HepG2 (cell line): Measurements from ENCODE around the gene SLC17A8. TPM values are rescaled to one million over a fixed set of nuclear protein-coding genes. Genes with fewer than 3 reads are reported as not detected.

Experiments used
- HNF4A ChIP-seq: sonication (generic); formaldehyde crosslinking; IDR thresholded peaks from 2 replicates; pipeline ENCODE4 v1.4.0; 2020; ENCODE audit warnings: missing genetic modification reagents
- MEF2D ChIP-seq: sonication (generic); formaldehyde crosslinking; IDR thresholded peaks from 2 replicates; pipeline ENCODE4 v1.5.1; 2020; ENCODE audit warnings: mild to moderate bottlenecking, missing genetic modification reagents
- PTBP1 ChIP-seq: fragments of 200-400 bp; formaldehyde crosslinking; IDR thresholded peaks from 2 replicates; pipeline ENCODE4 v1.6.1; 2018; ENCODE audit warnings: low read length, low read depth; ENCODE audit not compliant: poor library complexity, severe bottlenecking
- SUZ12 ChIP-seq: fragments of 150-350 bp; IDR thresholded peaks from 2 replicates; pipeline ENCODE4 v1.6.1; 2014; ENCODE audit warnings: low read depth, low read length
- TAF1 ChIP-seq: sonication (generic); formaldehyde crosslinking; IDR thresholded peaks from 2 replicates; pipeline ENCODE4 v1.4.0; 2020; ENCODE audit warnings: missing genetic modification reagents
- TBX3 ChIP-seq: fragments of 450-650 bp; IDR thresholded peaks from 2 replicates; pipeline ENCODE4 v1.6.1; 2017; ENCODE audit warnings: antibody characterized with exemption, mild to moderate bottlenecking, inconsistent platforms, borderline replicate concordance
- U2AF2 ChIP-seq: fragments of 200-400 bp; formaldehyde crosslinking; IDR thresholded peaks from 2 replicates; pipeline ENCODE4 v1.6.1; 2017; ENCODE audit warnings: low read depth, mild to moderate bottlenecking, low read length
- ZNF12 ChIP-seq: sonication (generic); formaldehyde crosslinking; IDR thresholded peaks from 2 replicates; pipeline ENCODE4 v1.5.0; 2020; ENCODE audit warnings: missing genetic modification reagents
- ZNF234 ChIP-seq: sonication (generic); formaldehyde crosslinking; conservative IDR thresholded peaks from 2 replicates; pipeline ENCODE4 v1.5.1; 2020; ENCODE audit warnings: mild to moderate bottlenecking, missing genetic modification reagents
- ZNF44 ChIP-seq: sonication (generic); formaldehyde crosslinking; IDR thresholded peaks from 2 replicates; pipeline ENCODE4 v1.5.1; 2020; ENCODE audit warnings: mild to moderate bottlenecking, missing genetic modification reagents
- ZNF567 ChIP-seq: sonication (generic); formaldehyde crosslinking; IDR thresholded peaks from 2 replicates; pipeline ENCODE4 v1.8.1; 2023; ENCODE audit warnings: mild to moderate bottlenecking, missing genetic modification reagents, borderline replicate concordance
- ZNF7 ChIP-seq: IDR thresholded peaks from 2 replicates; pipeline ENCODE4 v1.6.1; 2016; ENCODE audit warnings: missing biosample characterization, missing genetic modification reagents
- ZNF878 ChIP-seq: sonication (generic); formaldehyde crosslinking; IDR thresholded peaks from 2 replicates; pipeline ENCODE4 v1.8.1; 2023; ENCODE audit warnings: mild to moderate bottlenecking, missing genetic modification reagents, moderate library complexity
- polyA plus RNA-seq, 8 experiments: library from polyadenylated mRNA; depleted of rRNA in 3 of 8; stranded (reverse) in 7 of 8; unstranded in 1 of 8; fragments of >200 nt; fragmentation: Illumina TruSeq in 4 of 8; extraction: Trizol in 4 of 8; gene quantifications; 2 replicates each; pipeline versions ENCODE4 v1.2.1 to v1.2.3, GENCODE V29; 2011 to 2016; ENCODE audit warnings: low read depth in 4 of 8, missing spikeins in 1 of 8, mixed read lengths in 1 of 8; ENCODE audit not compliant: insufficient read depth in 1 of 8
- total RNA-seq, 5 experiments: library from RNA; depleted of rRNA; stranded (reverse); fragments of >200 nt; fragmentation: Illumina TruSeq; extraction: Trizol; gene quantifications; 2 replicates each; pipeline ENCODE4 v1.2.3, GENCODE V29; 2016; ENCODE audit warnings: low read depth in 1 of 5
- TF ChIP-seq, protein P1 (sequence below): sonication (generic); formaldehyde crosslinking; IDR thresholded peaks from 2 replicates; pipeline ENCODE4 v1.5.0; 2020; ENCODE audit warnings: missing genetic modification reagents
- TF ChIP-seq, protein P2 (sequence below): sonication (generic); formaldehyde crosslinking; IDR thresholded peaks from 2 replicates; pipeline ENCODE4 v1.4.0; 2020; ENCODE audit warnings: missing genetic modification reagents
- TF ChIP-seq, protein P3 (sequence below), 2 experiments: fragments of 450-650 bp in 1 of 2; sonication (generic) in 1 of 2; formaldehyde crosslinking; IDR thresholded peaks; 2 replicates each; pipeline versions ENCODE4 v1.5.0 to v1.8.0; 2020 to 2022; ENCODE audit warnings: mild to moderate bottlenecking in 1 of 2, missing genetic modification reagents in 1 of 2
- TF ChIP-seq, protein P4 (sequence below): fragments of 450-650 bp; IDR thresholded peaks from 2 replicates; pipeline ENCODE4 v1.6.1; 2017
- TF ChIP-seq, protein P5 (sequence below): sonication (generic); formaldehyde crosslinking; IDR thresholded peaks from 2 replicates; pipeline ENCODE4 v1.5.1; 2020; ENCODE audit warnings: mild to moderate bottlenecking, missing genetic modification reagents
- TF ChIP-seq, protein P6 (sequence below): sonication (generic); formaldehyde crosslinking; IDR thresholded peaks from 2 replicates; pipeline ENCODE4 v1.4.0; 2020; ENCODE audit warnings: missing genetic modification reagents, borderline replicate concordance

Gene SLC17A8
- total and polyA plus RNA-seq, 2 of the 13 experiments (the other 11 are each of a cell fraction or from before 2014, with no cell fraction given) = 0.07 to 0.15 TPM

DNA sequence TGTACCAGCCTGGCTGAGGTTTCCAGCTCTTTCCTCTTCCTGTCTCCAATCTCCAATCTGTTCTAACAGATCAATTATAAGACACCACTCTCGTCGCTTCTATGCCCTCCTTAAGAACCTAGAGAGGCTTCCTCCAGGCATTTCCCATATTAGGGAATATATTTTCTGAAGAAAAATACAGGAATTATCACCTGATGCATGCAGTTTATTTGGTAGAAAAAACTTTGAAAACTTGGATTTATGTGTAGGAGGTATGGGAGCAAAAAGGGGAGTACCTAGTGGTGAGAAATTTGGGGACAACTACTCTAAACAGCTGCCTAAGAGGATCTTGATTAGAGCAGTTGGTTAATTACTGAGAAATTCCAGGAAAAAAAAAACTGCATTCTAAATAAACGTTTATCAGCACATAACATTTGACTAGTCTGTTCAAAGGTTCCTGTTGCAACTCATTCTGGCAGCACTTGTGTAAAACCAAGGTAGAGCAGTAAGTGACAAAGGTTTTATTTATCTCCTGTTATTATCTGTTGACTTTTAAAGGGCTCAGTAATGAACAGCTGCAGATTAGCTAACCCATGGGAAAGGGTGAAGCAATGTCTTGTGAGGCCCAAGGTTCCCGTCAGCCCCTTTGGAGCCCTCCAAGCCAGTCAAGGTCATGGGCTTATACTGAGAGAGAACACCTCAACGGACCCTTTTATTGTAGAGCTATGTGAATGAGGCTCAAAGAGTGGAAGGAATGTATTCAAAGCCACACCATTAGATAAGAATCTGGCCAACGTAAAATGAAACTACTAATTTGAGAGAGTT is 80.4 kb downstream of the SLC17A8 start (continued):
- TF ChIP-seq, protein P1, sequence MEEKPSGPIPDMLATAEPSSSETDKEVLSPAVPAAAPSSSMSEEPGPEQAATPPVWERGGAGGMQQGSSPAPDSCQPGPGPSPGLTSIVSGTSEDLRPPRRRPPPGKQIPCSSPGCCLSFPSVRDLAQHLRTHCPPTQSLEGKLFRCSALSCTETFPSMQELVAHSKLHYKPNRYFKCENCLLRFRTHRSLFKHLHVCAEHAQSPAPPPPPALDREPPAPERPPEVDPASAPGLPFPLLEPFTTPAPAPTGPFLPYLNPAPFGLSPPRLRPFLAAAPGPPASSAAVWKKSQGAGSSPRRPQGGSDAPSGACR = no peak; the same call in 1 of the 2 replicates
- TF ChIP-seq ZNF12 (CRISPR knock-in tag) (no peak), ZNF567 (no peak), SUZ12 (no peak), ZNF234 (CRISPR knock-in tag) (no peak; the same call in 1 of the 2 replicates), HNF4A (CRISPR knock-in tag) (peak; percentile 97), ZNF7 (CRISPR knock-in tag) (no peak), ZNF44 (no peak), U2AF2 (no peak), TBX3 (peak; percentile 90), TAF1 (no peak), PTBP1 (no peak), ZNF878 (CRISPR knock-in tag) (peak; percentile 72; the same call in 1 of the 2 replicates), MEF2D (CRISPR knock-in tag) (peak; percentile 67)
- TF ChIP-seq, protein P2, sequence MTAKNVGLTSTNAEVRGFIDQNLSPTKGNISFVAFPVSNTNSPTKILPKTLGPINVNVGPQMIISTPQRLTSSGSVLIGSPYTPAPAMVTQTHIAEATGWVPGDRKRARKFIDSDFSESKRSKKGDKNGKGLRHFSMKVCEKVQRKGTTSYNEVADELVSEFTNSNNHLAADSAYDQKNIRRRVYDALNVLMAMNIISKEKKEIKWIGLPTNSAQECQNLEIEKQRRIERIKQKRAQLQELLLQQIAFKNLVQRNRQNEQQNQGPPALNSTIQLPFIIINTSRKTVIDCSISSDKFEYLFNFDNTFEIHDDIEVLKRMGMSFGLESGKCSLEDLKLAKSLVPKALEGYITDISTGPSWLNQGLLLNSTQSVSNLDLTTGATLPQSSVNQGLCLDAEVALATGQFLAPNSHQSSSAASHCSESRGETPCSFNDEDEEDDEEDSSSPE = no peak
- TF ChIP-seq, protein P3, sequence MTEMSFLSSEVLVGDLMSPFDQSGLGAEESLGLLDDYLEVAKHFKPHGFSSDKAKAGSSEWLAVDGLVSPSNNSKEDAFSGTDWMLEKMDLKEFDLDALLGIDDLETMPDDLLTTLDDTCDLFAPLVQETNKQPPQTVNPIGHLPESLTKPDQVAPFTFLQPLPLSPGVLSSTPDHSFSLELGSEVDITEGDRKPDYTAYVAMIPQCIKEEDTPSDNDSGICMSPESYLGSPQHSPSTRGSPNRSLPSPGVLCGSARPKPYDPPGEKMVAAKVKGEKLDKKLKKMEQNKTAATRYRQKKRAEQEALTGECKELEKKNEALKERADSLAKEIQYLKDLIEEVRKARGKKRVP (CRISPR knock-in tag; IDR thresholded peaks at IDR 0.05) = peak in 1 of 2 experiments; percentile 92; a peak in 2 of 4 replicates
- TF ChIP-seq, protein P4, sequence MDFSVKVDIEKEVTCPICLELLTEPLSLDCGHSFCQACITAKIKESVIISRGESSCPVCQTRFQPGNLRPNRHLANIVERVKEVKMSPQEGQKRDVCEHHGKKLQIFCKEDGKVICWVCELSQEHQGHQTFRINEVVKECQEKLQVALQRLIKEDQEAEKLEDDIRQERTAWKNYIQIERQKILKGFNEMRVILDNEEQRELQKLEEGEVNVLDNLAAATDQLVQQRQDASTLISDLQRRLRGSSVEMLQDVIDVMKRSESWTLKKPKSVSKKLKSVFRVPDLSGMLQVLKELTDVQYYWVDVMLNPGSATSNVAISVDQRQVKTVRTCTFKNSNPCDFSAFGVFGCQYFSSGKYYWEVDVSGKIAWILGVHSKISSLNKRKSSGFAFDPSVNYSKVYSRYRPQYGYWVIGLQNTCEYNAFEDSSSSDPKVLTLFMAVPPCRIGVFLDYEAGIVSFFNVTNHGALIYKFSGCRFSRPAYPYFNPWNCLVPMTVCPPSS = no peak
- TF ChIP-seq, protein P5, sequence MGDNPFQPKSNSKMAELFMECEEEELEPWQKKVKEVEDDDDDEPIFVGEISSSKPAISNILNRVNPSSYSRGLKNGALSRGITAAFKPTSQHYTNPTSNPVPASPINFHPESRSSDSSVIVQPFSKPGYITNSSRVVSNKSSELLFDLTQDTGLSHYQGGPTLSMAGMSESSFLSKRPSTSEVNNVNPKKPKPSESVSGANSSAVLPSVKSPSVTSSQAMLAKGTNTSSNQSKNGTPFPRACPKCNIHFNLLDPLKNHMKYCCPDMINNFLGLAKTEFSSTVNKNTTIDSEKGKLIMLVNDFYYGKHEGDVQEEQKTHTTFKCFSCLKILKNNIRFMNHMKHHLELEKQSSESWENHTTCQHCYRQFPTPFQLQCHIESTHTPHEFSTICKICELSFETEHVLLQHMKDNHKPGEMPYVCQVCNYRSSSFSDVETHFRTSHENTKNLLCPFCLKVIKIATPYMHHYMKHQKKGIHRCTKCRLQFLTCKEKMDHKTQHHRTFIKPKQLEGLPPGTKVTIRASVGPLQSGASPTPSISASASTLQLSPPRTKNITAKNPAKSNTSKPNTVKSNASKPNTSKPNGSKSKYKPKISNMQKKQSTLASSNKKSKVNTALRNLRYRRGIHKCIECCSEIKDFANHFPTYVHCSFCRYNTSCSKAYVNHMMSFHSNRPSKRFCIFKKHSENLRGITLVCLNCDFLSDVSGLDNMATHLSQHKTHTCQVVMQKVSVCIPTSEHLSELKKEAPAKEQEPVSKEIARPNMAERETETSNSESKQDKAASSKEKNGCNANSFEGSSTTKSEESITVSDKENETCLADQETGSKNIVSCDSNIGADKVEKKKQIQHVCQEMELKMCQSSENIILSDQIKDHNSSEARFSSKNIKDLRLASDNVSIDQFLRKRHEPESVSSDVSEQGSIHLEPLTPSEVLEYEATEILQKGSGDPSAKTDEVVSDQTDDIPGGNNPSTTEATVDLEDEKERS (CRISPR knock-in tag) = 0 out of 2 replicates have a peak, but pooled peaks have one; percentile 72
- TF ChIP-seq, protein P6, sequence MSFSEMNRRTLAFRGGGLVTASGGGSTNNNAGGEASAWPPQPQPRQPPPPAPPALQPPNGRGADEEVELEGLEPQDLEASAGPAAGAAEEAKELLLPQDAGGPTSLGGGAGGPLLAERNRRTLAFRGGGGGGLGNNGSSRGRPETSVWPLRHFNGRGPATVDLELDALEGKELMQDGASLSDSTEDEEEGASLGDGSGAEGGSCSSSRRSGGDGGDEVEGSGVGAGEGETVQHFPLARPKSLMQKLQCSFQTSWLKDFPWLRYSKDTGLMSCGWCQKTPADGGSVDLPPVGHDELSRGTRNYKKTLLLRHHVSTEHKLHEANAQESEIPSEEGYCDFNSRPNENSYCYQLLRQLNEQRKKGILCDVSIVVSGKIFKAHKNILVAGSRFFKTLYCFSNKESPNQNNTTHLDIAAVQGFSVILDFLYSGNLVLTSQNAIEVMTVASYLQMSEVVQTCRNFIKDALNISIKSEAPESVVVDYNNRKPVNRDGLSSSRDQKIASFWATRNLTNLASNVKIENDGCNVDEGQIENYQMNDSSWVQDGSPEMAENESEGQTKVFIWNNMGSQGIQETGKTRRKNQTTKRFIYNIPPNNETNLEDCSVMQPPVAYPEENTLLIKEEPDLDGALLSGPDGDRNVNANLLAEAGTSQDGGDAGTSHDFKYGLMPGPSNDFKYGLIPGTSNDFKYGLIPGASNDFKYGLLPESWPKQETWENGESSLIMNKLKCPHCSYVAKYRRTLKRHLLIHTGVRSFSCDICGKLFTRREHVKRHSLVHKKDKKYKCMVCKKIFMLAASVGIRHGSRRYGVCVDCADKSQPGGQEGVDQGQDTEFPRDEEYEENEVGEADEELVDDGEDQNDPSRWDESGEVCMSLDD = no peak
